Smooth muscle cell (in vitro differentiated cells): ENCODE measurements around the gene LLGL2. TPM values are rescaled to one million over a fixed set of nuclear protein-coding genes. Genes with fewer than 3 reads are reported as not detected.

ENCODE experiments used
- DNase-seq: peaks from one replicate; lab custom pipeline; 2025; ENCODE audit not compliant: unreplicated experiment; lab: John Stamatoyannopoulos, UW
- H2AFZ ChIP-seq: fragments of 200-600 bp; sonication (generic); 2 replicates; pipeline ENCODE4 v1.6.0; 2016; ENCODE audit warnings: antibody characterized with exemption, low read depth, mild to moderate bottlenecking
- H3F3A ChIP-seq: fragments of 200-600 bp; sonication (generic); 2 replicates; pipeline ENCODE4 v1.6.0; 2017; ENCODE audit warnings: antibody characterized with exemption, low read depth
- H3K27ac ChIP-seq: fragments of 200-600 bp; sonication (generic); 2 replicates; pipeline ENCODE4 v1.5.1; 2016; ENCODE audit warnings: low read depth, mild to moderate bottlenecking
- H3K27me3 ChIP-seq: fragments of 200-600 bp; sonication (generic); 2 replicates; pipeline ENCODE4 v1.6.1; 2016; ENCODE audit warnings: low read depth, mild to moderate bottlenecking
- H3K36me3 ChIP-seq: fragments of 200-600 bp; sonication (generic); 2 replicates; pipeline ENCODE4 v1.5.1; 2016; ENCODE audit warnings: low read depth
- H3K4me1 ChIP-seq: fragments of 200-600 bp; sonication (generic); 2 replicates; pipeline ENCODE4 v1.5.1; 2016; ENCODE audit warnings: low read depth
- H3K4me2 ChIP-seq: fragments of 200-600 bp; sonication (generic); 2 replicates; pipeline ENCODE4 v1.6.0; 2016; ENCODE audit warnings: mild to moderate bottlenecking
- H3K4me3 ChIP-seq: fragments of 200-600 bp; sonication (generic); 2 replicates; pipeline ENCODE4 v1.5.1; 2016; ENCODE audit warnings: mild to moderate bottlenecking
- H3K79me2 ChIP-seq: fragments of 200-600 bp; sonication (generic); 2 replicates; pipeline ENCODE4 v1.6.0; 2016; ENCODE audit warnings: low read depth, mild to moderate bottlenecking
- H3K9ac ChIP-seq: fragments of 200-600 bp; sonication (generic); 2 replicates; pipeline ENCODE4 v1.6.0; 2016; ENCODE audit warnings: low read depth
- H3K9me3 ChIP-seq: fragments of 200-600 bp; sonication (generic); replicated peaks from 2 replicates; pipeline ENCODE4 v1.5.1; 2016; ENCODE audit warnings: low read depth
- H4K20me1 ChIP-seq: fragments of 200-600 bp; sonication (generic); 2 replicates; pipeline ENCODE4 v1.6.0; 2016; ENCODE audit warnings: low read depth
- WGBS: methylation state at CpG from one replicate; pipeline ENCODE4 v1.1.7; 2016; ENCODE audit warnings: low lambda C conversion rate; 5-methylcytosine and 5-hydroxymethylcytosine counted together
- polyA plus RNA-seq: library from polyadenylated mRNA; unstranded; fragments of >200 nt; fragmentation: Nextera tagmentation; extraction: Ambion mirVana; gene quantifications from 2 replicates; pipeline ENCODE4 v1.2.1, GENCODE V29; 2016
- total RNA-seq: library from RNA; depleted of rRNA; stranded (reverse); fragments of >200 nt; gene quantifications from 2 replicates; pipeline ENCODE4 v1.2.3, GENCODE V29; 2014
- TF ChIP-seq, protein P1 (sequence below): fragments of 200-600 bp; sonication (generic); IDR thresholded peaks from 2 replicates; pipeline ENCODE4 v1.5.1; 2017; ENCODE audit warnings: borderline replicate concordance, mild to moderate bottlenecking, antibody characterized with exemption; ENCODE audit not compliant: insufficient read depth, poor library complexity, severe bottlenecking

LLGL2 gene
- total and polyA plus RNA-seq, 2 experiments from 2014 or later = 9.9 to 12.7 TPM

DNA sequence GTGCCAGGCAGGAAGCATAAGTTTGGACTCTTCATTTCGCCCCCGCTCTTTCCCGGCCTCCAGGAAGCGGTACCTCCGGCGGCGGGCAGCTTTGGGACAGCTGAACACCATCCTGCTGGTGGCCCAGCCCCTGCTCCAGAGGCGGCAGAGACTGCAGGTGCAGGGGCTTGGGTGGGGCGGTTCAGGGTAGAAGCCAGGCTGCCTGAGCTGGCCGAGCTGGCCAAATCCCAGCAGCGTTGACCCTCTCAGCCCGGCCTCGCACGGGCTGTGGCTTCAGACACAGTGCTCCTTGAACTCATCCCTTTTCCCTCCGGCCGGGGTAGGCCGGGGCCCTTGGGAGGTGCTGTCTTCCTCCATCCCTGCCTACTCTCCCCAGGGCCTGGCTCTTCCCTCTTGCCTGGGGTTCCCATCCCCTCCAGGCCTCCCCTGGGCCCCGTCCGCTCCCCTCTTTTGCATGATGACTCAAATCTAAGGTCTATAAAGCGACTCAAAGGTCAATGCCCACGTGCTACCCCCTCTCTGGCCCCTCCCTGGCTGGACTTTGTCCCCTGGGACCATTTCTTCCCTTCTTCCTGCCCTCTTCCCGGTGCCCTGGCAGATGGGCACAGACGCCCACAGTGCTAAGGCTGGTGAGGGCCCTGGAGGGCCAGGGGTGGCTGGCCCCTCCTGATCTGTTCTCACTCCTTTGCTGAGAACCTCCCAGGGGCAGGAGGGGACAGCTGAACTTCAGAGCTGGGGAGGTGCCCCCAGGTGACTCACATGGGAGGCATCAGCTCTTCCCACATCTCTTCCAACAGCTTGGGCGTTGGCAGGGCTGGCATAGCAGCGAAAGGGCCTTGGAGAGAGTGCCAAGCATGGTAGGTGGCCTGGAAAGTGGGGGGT, 84.8 kb downstream of the LLGL2 start:
- H3K36me3 ChIP-seq = no peaks in the 10 kb centered on the region
- H3F3A ChIP-seq = no peaks in the 10 kb centered on the region
- no peak overlapping the region for H2AFZ ChIP-seq
- no peak for DNase-seq
- H3K9ac ChIP-seq = no peak overlapping the region
- no peaks in the 10 kb centered on the region for H3K9me3 ChIP-seq
- 91% methylated on average over 25 of the region's 25 CpGs for WGBS
- no peaks in the 10 kb centered on the region for H3K4me1 ChIP-seq
- H3K4me3 ChIP-seq = no peak overlapping the region
- TF ChIP-seq, protein P1, sequence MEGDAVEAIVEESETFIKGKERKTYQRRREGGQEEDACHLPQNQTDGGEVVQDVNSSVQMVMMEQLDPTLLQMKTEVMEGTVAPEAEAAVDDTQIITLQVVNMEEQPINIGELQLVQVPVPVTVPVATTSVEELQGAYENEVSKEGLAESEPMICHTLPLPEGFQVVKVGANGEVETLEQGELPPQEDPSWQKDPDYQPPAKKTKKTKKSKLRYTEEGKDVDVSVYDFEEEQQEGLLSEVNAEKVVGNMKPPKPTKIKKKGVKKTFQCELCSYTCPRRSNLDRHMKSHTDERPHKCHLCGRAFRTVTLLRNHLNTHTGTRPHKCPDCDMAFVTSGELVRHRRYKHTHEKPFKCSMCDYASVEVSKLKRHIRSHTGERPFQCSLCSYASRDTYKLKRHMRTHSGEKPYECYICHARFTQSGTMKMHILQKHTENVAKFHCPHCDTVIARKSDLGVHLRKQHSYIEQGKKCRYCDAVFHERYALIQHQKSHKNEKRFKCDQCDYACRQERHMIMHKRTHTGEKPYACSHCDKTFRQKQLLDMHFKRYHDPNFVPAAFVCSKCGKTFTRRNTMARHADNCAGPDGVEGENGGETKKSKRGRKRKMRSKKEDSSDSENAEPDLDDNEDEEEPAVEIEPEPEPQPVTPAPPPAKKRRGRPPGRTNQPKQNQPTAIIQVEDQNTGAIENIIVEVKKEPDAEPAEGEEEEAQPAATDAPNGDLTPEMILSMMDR = no peak
- no peaks in the 10 kb centered on the region for H3K27me3 ChIP-seq
- H3K79me2 ChIP-seq = no peaks in the 10 kb centered on the region
- H4K20me1 ChIP-seq = no peaks in the 10 kb centered on the region
- H3K4me2 ChIP-seq = no peak overlapping the region
- no peak overlapping the region for H3K27ac ChIP-seq

DNA sequence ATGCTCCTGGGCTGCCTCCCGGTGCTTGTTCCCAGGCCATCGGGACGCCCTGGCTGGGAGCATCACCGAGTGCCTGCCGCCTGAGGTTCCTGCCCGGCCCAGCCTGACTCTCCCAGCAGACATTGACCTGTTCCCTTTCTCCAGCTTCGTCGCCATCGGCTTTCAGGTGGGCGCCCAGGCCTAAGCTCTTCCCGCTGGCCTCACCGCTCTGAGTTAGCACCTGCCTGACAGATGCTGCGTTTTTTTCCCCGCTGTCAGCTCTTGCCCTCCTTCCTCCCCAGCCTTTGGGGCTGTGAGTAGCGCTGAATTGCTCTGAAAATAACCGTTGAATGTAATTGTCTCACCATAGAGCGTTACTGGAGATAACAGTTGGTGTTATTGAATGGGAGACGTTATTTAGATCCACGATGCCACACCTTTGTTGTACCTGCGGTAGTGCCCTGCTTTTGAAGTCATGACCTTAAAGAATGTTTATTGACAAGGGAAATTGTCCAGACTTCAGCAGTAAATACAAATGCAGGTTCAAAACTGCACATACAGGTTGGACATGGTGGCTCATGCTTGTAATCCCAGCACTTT, 86.4 kb downstream of the LLGL2 start:
- Histone ChIP-seq H4K20me1 (no peaks in the 10 kb centered on the region), H3K4me3 (no peak overlapping the region), H3F3A (no peaks in the 10 kb centered on the region), H3K27ac (no peak overlapping the region), H3K4me1 (no peaks in the 10 kb centered on the region), H3K79me2 (no peaks in the 10 kb centered on the region), H3K9ac (no peak overlapping the region), H3K9me3 (no peaks in the 10 kb centered on the region), H3K27me3 (no peaks in the 10 kb centered on the region), H2AFZ (no peak overlapping the region), H3K4me2 (no peak overlapping the region), H3K36me3 (no peaks in the 10 kb centered on the region)
- 85% methylated on average over 20 of the region's 20 CpGs for WGBS
- TF ChIP-seq, protein P1 = no peak
- DNase-seq = no peak

DNA sequence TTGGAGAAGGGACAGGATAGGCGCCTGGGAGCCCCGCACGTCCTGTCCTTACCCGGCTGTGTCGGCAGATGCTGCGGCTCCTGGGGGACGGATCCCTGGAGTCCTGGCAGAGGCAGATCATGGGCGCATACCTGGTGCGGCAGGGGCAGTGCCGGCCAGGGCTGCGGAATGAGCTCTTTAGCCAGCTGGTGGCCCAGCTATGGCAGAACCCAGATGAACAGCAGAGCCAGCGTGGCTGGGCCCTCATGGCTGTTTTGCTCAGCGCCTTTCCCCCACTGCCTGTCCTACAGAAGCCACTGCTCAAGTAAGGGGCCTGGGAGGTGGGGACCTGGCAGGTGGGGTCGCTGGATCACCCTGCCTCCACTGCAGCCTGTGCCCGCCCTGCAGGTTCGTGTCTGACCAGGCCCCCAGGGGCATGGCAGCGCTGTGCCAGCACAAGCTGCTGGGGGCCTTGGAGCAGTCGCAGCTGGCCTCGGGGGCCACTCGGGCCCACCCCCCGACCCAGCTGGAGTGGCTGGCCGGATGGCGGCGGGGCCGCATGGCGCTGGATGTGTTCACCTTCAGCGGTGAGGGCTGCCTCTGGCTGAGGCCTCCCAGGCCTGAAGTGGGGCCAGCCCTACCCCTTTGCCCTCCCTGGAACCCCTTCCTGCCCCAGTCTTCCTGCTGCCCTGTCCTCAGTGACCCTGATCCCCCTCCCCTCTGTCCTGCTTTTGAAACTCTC, 87.6 kb downstream of the LLGL2 start:
- H3K79me2 ChIP-seq = no peaks in the 10 kb centered on the region
- H3K27me3 ChIP-seq = no peaks in the 10 kb centered on the region
- H4K20me1 ChIP-seq = no peaks in the 10 kb centered on the region
- no peaks in the 10 kb centered on the region for H3F3A ChIP-seq
- no peaks in the 10 kb centered on the region for H3K9me3 ChIP-seq
- H3K4me2 ChIP-seq = no peak overlapping the region
- H2AFZ ChIP-seq = no peak overlapping the region
- WGBS = 90% methylated on average over 27 of the region's 27 CpGs
- H3K4me1 ChIP-seq = no peaks in the 10 kb centered on the region
- no peak overlapping the region for H3K4me3 ChIP-seq
- no peak overlapping the region for H3K9ac ChIP-seq
- H3K27ac ChIP-seq = no peak overlapping the region
- H3K36me3 ChIP-seq = no peaks in the 10 kb centered on the region
- DNase-seq = no peak
- TF ChIP-seq, protein P1 = no peak
